HG03025 (cell line): ENCODE measurements around the gene SPIB.
"Not testable (repeated sequence)": the region's sequence is repeated elsewhere in the genome, so short reads cannot be mapped to it uniquely, and the experiment has no call there.

Source experiments
- ATAC-seq: cut with Tn5 transposase; IDR thresholded peaks from one replicate; pipeline ENCODE4 v1.9.1; 2021; ENCODE audit warnings: mild to moderate bottlenecking, moderate library complexity; ENCODE audit not compliant: unreplicated experiment, low FRiP score

SPIB gene

DNA sequence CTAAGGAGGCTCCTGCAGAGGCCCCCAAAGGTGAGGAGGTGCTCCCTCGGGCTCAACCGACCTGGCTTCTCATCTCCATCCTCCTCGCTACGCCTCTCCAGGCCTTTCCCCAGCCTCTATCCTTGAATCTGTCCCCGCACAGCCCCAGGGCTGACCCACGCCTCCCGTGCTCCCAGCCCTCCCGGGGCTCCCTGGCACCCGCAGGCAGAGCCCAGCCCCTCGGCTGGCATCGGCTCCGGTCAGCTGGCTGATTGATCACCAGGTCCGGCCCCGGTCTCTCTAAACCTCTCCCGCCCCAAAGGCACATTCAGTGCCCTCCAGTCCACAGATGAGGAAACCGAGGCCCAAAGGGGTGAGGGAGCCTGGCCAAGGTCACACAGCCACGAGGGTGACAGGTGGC lies 16.5 kb downstream of the SPIB start:
- no peak for ATAC-seq

DNA sequence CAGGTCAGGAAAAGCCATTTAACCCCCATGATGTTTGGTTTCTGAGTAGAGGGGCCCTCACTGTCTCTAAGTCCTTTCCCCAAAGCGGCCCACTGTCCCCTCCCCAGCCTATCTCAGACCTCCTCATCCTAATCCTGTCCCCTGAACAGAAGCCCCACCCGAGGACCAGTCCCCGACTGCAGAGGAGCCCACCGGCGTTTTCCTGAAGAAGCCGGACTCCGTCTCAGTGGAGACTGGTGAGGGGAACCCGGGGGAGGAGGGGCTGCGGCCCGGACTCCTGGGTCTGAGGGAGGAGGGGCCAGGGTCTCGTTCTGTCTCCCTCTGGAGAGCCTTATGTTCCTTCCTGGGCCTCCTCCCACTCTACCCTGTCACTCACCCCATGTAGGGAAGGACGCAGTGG lies 16.9 kb downstream of the SPIB start:
- no peak for ATAC-seq

DNA sequence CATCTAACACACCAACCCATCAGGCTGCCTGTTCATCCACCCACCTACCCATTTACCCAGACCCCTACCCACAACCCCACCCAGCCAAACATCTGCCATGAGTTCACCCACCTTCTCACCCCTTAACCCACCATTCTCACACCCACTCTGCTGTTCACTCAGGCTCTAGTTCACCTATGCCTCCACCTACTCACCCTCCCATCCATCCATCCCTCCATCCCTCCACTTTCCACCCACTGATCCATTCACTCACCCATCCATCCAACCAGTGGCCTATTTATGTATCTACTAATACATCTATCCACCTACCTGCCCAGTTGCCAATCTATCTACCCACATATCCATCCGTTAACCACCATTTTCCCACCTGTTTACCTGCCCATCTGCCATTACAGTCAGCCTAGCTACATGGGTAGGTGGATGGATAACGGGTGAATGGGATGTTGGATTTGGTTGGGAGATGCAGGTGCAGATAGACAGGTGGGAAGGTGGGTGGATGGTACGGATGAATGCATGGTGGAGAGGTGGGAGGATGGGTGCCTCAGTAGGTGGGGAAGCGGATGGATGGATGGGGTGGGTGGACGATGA lies 19.2 kb downstream of the SPIB start:
- no peak for ATAC-seq

DNA sequence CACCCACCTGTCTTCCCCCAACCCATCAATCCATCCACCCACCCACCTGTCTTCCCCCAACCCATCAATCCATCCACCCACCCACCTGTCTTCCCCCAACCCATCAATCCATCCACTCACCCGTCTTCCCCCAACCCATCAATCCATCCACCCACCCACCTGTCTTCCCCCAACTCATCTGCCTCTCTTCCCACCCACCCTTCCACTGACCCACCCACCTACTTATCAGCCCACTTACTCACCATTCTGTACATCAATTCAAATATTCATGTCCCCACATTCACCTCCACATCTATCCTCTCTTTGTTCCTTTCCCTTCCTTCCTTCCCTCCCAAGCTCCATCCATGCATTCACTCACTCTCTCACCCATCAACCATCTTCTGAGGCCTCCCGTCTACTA lies 20.4 kb downstream of the SPIB start:
- ATAC-seq = not testable (repeated sequence)

DNA sequence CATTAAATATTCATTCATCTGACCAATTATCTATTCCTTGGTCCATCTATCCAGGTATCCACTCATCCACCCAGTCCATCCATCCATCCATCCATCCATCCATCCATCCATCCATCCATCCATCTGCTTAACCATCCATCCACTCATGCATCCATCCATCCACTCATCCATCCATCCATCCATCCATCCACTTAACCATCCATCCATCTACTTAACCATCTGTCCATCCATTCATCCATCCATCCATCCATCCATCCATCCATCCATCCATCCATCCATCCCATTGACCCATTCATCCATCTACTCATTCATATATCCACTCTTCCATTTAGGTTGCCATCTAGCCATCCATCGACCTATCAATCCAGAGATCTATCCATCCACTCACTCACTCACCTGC lies 25.3 kb downstream of the SPIB start:
- ATAC-seq = no peak

DNA sequence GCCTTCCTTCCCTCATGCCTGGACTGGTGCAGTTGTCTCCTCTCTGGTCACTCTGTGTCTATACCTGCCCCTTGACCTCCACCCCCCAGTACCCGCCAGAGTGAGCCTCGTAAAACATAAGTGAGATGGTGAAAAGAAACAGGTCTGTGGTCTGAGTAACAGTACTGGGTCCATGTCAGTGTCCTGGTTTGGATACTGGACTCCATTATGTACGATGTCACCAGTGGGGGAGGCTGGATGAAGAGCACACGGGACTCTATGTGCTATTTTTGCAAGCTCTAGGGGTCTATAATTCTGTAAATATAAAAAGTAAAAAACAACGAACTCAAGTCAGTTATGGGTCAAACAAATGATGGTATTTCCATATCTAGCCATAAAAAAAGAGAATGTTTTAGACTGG lies 28.3 kb downstream of the SPIB start:
- ATAC-seq = no peak

DNA sequence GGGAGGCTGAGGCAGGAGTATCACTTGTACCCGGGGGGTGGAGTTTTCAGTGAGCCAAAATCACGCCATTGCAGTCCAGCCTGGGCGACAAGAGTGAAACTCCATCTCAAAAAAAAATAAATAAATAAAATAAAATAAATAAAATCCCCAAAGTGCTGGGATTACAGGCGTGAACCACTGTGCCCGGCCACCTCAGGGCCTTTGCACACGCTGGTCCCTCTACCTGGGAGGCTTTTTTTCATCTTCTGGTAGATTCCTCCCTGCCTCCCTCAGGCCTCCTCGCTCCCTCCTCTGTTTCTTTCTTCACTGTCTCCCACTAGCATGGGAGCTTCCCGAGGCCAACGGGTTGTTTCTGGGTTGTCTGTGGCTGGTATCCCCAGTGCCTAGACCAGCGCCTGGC lies 29.0 kb downstream of the SPIB start:
- no peak for ATAC-seq

DNA sequence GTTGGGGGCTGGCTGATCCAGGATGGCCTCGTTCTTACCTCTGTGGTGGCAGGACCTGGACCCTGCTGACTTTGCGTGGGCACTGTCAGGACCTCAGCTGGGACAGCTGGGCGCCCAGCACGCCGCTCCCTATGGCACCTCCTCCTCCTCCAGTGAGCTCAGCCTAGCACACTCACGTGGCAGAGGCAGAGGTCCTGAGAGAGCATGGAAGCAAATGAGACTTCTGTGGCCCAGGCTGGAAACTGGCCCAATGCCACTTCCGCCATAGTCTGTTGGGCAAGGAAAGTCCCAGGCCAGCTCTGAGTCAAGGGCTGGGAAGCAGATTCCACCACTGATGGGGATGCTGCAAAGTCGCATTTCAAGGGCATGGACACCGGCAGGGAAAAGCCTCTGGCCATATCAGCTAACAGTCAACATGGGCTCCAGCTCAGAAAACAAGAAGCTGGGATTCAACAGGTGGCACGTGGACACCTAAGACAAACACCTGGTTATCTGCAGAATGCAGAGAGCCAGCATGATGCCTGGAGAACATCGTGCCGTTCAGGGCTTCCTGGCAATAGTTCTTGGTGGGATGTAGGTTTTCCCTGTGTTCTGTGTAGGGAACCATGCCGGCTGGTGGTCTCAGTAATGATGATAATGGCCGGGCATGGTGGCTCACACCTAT lies 30.6 kb downstream of the SPIB start:
- no peak for ATAC-seq

DNA sequence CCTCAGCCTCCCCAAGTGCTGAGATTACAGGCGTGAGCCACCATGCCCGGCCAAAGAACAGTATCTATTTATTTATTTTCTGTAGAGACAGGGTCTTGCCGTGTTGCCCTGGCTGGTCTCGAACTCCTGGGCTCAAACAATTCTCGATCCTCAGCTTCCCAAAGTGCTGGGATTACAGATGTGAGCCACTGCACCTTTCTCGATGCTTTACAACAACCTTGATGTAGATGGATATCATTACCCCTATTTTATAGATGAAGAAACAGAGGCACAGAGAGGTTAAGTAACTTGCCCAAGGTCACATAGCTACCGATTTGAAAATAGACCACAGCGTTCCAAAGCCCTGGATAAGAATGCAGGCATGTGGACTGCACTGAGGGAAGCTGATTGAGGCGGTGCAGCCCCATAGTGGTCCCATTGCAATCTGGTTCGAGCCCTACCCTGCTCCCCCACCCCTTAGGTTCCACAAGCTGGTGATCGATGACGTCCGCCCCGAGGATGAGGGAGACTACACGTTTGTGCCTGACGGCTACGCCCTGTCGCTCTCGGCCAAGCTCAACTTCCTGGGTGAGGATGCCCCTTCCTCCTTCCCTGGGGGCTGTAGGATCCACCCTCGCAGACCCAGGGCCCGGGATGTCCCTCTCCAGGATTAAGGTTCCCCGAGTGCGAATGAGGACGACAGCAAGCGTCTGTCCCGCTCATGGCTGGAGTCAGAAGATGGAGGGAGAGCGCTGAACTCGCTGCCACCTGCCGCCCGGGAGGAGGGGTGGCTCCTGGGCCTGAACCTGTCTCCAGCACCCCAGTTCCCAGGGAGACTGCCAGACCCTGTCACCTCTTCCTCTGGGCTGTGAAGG lies 31.9 kb downstream of the SPIB start:
- no peak for ATAC-seq

DNA sequence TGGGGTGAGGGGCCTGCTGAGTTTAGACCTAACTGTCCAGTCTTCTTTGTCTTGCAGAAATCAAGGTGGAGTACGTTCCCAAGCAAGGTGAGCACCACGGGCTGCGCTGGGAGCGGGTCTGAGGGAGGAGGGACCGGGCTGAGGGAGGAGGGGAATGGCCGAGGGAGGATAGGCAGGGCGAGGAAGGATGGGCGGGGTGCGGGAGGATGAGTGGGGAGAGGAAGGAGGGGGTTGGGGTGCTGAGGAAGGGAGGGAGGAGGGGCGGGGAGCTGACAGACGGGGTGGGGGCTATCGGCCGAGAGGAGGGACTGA lies 32.4 kb downstream of the SPIB start:
- no peak for ATAC-seq

DNA sequence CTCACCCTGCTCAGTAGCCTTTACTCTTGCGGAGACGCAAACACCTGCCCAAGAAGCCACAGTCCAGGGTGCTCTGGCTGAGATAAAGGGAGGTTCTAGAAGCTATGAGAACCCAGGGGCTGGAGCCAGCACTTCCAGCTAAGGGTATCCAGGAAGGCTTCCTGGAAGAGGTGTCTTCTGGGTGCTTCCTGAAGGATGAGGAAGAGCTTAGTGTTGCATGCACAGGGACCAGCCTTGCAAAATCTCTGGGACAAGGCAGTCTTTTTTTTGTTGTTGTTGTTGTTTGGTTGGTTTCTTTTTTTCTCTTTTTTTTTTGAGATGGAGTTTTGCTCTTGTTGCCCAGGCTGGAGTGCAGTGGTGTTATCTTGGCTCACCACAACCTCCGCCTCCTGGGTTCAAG lies 34.5 kb downstream of the SPIB start:
- ATAC-seq = no peak

DNA sequence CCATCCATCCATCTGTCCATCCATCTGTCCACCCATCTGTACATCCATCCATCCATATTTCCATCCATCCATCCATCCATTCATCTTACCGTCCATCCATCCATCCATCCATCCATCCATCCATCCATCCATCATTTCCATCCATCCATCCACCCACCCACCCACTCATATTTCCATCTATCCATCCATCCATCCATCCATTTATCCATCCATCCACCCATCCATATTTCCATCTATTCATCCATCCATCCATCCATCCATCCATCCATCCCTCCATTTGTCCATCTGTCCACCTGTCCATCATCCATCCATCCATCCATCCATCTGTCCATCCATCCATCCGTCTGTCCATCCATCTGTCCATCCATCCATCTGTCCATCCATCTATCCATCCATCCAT lies 37.3 kb downstream of the SPIB start:
- ATAC-seq = no peak

DNA sequence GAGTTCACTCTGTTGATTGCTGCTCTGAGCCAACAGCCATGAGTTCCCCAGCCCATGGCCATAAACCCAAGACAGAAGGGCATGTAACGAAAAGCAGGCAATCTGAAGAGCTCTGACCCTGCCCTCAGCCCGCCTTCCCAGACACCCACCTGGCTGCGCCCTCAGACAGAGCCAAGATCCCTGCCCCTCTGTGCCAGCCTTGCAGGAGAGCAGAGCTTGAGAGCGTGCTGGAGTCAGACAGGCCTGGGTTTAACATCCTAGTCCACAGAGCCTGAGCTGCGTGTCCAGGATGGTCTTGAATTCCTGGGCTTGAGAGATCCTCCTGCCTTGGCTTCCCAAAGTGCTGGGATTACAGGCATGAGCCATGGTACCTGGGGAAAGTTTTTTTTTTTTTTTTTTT lies 38.6 kb downstream of the SPIB start:
- no peak for ATAC-seq

DNA sequence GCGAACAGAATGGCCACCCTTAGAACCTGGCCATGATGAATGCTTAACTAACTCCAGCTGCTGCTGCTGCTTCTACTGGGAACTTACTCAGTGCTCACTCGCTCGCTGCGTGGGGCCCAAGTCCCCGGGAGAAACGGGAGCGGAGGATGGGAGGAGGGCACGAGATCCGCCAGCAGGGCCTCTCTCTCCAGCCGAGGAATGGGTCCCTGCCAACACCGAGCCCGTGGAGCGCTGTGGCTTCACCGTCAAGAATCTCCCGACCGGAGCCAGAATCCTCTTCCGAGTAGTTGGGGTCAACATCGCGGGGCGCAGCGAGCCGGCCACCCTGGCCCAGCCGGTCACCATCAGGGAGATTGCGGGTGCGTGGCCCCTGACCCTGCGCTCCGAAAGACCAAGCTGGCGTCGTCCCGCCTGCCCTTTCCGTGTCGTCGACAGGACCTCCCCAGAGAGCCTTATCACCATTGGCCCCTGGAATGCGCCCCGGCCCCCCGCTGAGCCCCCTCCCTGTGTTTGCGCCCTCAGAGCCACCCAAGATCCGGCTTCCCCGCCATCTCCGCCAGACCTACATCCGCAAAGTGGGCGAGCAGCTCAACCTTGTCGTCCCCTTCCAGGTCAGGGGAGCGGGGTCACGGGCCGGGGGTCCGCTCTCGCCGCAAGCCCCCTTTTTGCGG lies 39.8 kb downstream of the SPIB start:
- ATAC-seq = no peak

DNA sequence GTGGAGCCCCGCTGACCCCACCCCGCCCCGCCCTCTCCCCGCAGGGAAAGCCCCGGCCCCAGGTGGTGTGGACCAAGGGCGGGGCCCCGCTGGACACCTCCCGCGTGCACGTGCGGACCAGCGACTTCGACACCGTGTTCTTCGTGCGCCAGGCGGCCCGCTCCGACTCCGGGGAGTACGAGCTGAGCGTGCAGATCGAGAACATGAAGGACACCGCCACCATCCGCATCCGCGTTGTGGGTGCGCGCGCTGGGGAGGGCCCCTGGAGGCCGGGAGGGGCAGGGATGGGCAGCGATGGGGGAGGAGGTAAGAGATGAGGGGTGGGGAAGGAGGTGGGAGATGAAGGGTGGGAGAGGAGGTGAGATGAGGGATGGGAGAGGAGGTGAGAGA lies 40.3 kb downstream of the SPIB start:
- ATAC-seq = no peak

DNA sequence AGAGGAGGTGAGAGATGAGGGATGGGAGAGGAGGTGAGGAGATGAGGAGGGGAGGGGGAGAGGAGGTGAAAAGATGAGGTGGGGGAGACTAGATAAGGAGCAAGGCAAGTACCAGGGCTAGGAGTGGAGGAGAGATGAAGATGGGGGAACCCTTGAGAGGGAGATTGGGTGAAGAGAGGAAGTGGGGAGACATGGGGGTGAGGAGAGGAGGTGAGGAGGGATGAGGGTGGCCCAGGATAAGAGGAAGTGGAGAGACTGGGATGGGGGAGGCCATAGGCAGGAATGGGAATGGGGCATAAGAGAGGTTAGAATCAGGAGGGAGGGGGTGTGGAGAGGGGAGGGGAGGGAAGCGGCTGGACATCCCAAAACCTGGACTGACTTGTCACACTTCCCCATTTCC lies 40.9 kb downstream of the SPIB start:
- no peak for ATAC-seq

DNA sequence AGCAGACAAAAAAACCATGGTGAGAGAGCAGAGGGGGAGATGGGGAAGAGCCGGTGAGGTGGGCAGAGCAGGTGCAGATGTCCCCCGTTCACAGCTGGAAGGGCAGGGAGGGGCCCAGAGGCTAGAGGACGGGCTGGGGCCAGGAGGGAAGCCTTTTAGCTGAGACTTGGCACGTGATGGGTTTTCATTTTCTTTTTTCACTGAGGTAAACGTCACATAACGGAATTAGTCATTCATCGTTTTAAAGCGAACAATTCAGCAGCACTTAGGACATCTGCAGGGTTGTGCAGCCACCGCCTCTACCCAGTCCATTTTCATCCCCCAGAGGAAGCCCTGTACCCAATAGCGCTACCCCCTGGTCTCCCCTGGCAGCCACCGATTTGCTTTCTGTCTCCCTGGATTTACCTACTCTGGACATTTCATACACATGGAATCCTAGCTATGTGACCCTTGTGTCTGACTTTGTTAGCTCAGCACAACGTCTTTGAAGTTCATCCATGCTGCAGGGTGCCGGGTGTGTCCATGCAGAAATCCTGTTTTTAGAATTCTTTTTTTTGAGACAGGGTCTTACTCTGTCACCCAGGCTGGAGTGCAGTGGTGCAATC lies 41.5 kb downstream of the SPIB start:
- no peak for ATAC-seq

DNA sequence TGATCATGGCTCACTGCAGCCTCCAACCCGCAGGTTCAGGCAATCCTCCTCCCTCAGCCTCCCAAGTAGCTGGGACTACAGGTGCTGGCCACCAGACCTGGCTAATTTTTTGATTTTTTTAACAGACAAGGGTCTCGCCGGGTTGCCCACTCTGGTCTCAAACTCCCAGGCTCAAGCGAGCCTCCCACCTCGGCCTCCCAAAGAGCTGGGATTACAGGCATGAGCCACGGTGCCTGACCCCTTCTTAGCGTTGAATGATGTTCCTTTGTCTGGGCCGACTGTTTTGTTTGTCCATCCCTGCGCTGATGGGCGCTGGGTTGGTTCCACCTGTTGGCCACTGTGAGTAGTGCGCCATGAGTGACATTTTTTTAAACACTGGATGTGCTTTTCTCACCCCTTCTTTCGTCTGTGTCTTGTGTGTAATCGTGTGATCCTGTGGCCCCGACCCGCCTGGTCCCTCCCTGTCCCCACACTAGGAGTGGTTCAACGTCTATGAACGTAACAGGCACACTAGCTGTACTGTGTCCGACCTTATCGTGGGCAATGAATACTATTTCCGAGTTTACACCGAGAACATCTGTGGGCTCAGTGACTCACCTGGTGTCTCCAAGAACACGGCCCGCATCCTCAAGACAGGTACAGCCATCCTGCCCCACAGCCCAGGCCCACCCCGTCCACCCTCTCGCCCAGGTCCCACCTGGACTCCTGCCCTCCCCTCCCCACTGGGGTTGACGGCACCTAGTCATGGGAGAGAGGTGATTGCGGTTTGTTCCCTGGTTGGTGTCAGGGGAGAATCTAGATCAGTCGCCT lies 42.5 kb downstream of the SPIB start:
- ATAC-seq = no peak

DNA sequence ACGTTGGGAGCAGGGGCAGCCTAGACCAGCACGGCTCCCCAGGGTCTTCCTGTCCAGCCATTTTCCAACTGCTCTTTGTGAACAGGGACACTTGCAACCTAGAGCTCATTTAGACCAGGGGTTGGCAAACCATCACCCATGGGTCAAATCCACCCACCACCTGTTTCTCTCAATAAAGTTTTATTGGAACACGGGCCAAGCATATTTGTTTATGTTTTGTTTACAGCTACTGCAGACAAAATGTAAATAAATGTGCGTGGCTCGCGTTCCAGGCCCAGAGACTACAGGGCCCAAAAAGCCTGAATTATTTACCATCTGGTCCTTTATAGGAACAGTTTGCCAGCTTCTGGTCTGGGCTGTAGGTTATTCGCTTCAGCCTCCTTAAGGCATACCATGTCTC lies 44.2 kb downstream of the SPIB start:
- ATAC-seq = no peak

DNA sequence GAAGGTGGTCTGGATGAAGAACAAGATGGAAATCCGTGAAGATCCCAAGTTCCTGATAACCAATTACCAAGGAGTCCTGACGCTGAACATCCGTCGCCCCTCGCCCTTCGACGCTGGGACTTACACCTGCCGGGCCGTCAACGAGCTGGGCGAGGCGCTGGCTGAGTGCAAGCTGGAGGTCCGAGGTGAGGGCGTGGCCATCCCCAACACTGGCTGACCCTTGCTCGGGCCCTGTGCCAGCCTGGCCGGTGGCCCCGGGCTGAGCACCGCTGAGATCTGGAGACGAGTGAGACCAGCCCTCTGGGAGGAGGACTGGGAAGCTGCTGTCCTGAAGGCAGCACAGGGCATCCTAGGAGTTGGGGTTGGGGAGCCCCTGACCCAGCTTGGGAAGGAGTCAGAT lies 45.6 kb downstream of the SPIB start:
- no peak for ATAC-seq
